ENCODE data around the gene SUSD3.

SUSD3 gene

GRCh38 chr9:93121316-93122241 is 63.1 kb downstream of the SUSD3 start:
- no peak for DNase-seq (ENCODE audit: insufficient read length, low spot score)
- no peak for FAIRE-seq

GRCh38 chr9:93122721-93123221 is 64.3 kb downstream of the SUSD3 start:
- FAIRE-seq, result no peak
- DNase-seq (ENCODE audit: insufficient read length, low spot score), result no peak

GRCh38 chr9:93123561-93124283 is 65.2 kb downstream of the SUSD3 start:
- no peak for DNase-seq (ENCODE audit: insufficient read length, low spot score)
- no peak for FAIRE-seq

GRCh38 chr9:93124793-93125192 is 66.3 kb downstream of the SUSD3 start:
- no peak for DNase-seq (ENCODE audit: insufficient read length, low spot score)
- no peak for FAIRE-seq

- DNase-seq (ENCODE audit: insufficient read length, low spot score) (no peak), FAIRE-seq (no peak)
Measured at GRCh38 chr9:93125331-93125894, 66.9 kb downstream of the SUSD3 start.

GRCh38 chr9:93126151-93126781 is 67.8 kb downstream of the SUSD3 start:
- FAIRE-seq, result no peak

GRCh38 chr9:93126825-93127368 is 68.4 kb downstream of the SUSD3 start:
- DNase-seq (ENCODE audit: insufficient read length, low spot score) (no peak), FAIRE-seq (no peak)

More at GRCh38 chr9:93126151-93126781, 67.8 kb downstream of the SUSD3 start:
- no peak for DNase-seq (ENCODE audit: insufficient read length, low spot score)

- FAIRE-seq, result no peak
- no peak for DNase-seq (ENCODE audit: insufficient read length, low spot score)
Measured at GRCh38 chr9:93127395-93127911, 69.0 kb downstream of the SUSD3 start.

- FAIRE-seq, result no peak
Measured at GRCh38 chr9:93128011-93128714, 69.7 kb downstream of the SUSD3 start.

GRCh38 chr9:93128715-93129224 is 70.3 kb downstream of the SUSD3 start:
- FAIRE-seq, result no peak
- no peak for DNase-seq (ENCODE audit: insufficient read length, low spot score)

More at GRCh38 chr9:93128011-93128714, 69.7 kb downstream of the SUSD3 start:
- no peak for DNase-seq (ENCODE audit: insufficient read length, low spot score)

- FAIRE-seq (no peak), DNase-seq (ENCODE audit: insufficient read length, low spot score) (no peak)
Measured at GRCh38 chr9:93129286-93129685, 70.8 kb downstream of the SUSD3 start.

- DNase-seq (ENCODE audit: insufficient read length, low spot score) (no peak), FAIRE-seq (no peak)
Measured at GRCh38 chr9:93129691-93130500, 71.4 kb downstream of the SUSD3 start.

GRCh38 chr9:93130861-93131481 is 72.5 kb downstream of the SUSD3 start:
- no peak for FAIRE-seq
- DNase-seq (ENCODE audit: insufficient read length, low spot score), result no peak

- FAIRE-seq (no peak), DNase-seq (ENCODE audit: insufficient read length, low spot score) (no peak)
Measured at GRCh38 chr9:93131599-93132286, 73.2 kb downstream of the SUSD3 start.

- FAIRE-seq (no peak), DNase-seq (ENCODE audit: insufficient read length, low spot score) (no peak)
Measured at GRCh38 chr9:93132287-93132927, 73.9 kb downstream of the SUSD3 start.

- FAIRE-seq, result no peak
- no peak for DNase-seq (ENCODE audit: insufficient read length, low spot score)
Measured at GRCh38 chr9:93132946-93133680, 74.6 kb downstream of the SUSD3 start.

- peak; percentile 86 for DNase-seq (ENCODE audit: insufficient read length, low spot score)
- FAIRE-seq, result peak; percentile 87
Measured at GRCh38 chr9:93133681-93134014, 75.1 kb downstream of the SUSD3 start.
